Stomach (tissue), 9 donors: ENCODE results near the gene CDH1. TPM values are rescaled to one million over a fixed set of nuclear protein-coding genes. Genes with fewer than 3 reads are reported as not detected.
"Not testable (repeated sequence)": the region's sequence is repeated elsewhere in the genome, so short reads cannot be mapped to it uniquely, and the experiment has no call there.

Experiments used
- DNase-seq, 2 donors: peaks; one replicate each; pipeline versions ENCODE4 v3.0.0 to v3.0.0-alpha.2; 2013 to 2019
- H3K27ac ChIP-seq, 5 donors: fragments of 200-600 bp in 4 of 5; sonication (generic) in 4 of 5; one replicate each; pipeline ENCODE4 v1.5.1; 2013 to 2019; ENCODE audit warnings: mild to moderate bottlenecking in 1 of 5, moderate library complexity in 1 of 5
- H3K27me3 ChIP-seq, 3 donors: fragments of 200-600 bp; sonication (generic); one replicate each; pipeline ENCODE4 v1.5.1; 2017 to 2019; ENCODE audit warnings: mixed run types in 1 of 3
- H3K36me3 ChIP-seq, 4 donors: fragments of 200-600 bp; sonication (generic); 1 replicate in 3 of 4; 2 replicates in 1 of 4; pipeline ENCODE4 v1.5.1; 2016 to 2019
- H3K4me1 ChIP-seq, 4 donors: fragments of 200-600 bp; sonication (generic); one replicate each; pipeline ENCODE4 v1.5.1; 2016 to 2019
- H3K4me3 ChIP-seq, 4 donors: fragments of 200-600 bp; sonication (generic) in 3 of 4; one replicate each; pipeline ENCODE4 v1.5.1; 2016 to 2019; ENCODE audit warnings: mild to moderate bottlenecking in 1 of 4
- H3K9me3 ChIP-seq, 4 donors: fragments of 200-600 bp; sonication (generic); one replicate each; pipeline ENCODE4 v1.5.1; 2016 to 2019
- CTCF ChIP-seq, 7 experiments: fragments of 450-650 bp in 4 of 7; fragments of 200-600 bp in 3 of 7; sonication (generic) in 3 of 7; IDR thresholded peaks; one replicate each; pipeline ENCODE4 v1.5.1; 2016 to 2019; ENCODE audit warnings: antibody characterized with exemption in 7 of 7, control low read depth in 2 of 7, mild to moderate bottlenecking in 1 of 7
- EP300 ChIP-seq: sonication (generic); formaldehyde crosslinking; IDR thresholded peaks from one replicate; pipeline ENCODE4 v1.6.1; 2017; ENCODE audit warnings: antibody characterized with exemption
- POLR2A ChIP-seq, 4 donors: fragments of 450-650 bp; IDR thresholded peaks; one replicate each; pipeline ENCODE4 v1.6.1; 2016; ENCODE audit warnings: antibody characterized with exemption in 4 of 4, control low read depth in 2 of 4, mild to moderate bottlenecking in 1 of 4, moderate library complexity in 1 of 4
- POLR2AphosphoS5 ChIP-seq, 3 donors: sonication (generic); formaldehyde crosslinking; IDR thresholded peaks; one replicate each; pipeline ENCODE4 v1.6.1; 2016; ENCODE audit warnings: antibody characterized with exemption in 3 of 3
- WGBS, 5 donors: extraction: QIAGEN DNeasy Blood & Tissue Kit in 3 of 5; methylation state at CpG; one replicate each; pipeline versions ENCODE4 v1.1.5 to v1.1.7; 2013 to 2018; 5-methylcytosine and 5-hydroxymethylcytosine counted together
- intact Hi-C: fragments of 100-400 bp; cut with DNase I; formaldehyde crosslinking; loops from one replicate; pipeline ENCODE4 v1.15.1; 2023; ENCODE audit warnings: low total_unique reads
- polyA plus RNA-seq, 3 donors: library from polyadenylated mRNA; stranded (reverse); fragments of 200-250 nt; gene quantifications; one replicate each; pipeline ENCODE4 v1.2.3, GENCODE V29; 2013
- total RNA-seq, 5 donors: library from RNA; depleted of rRNA; stranded (reverse); fragments of >200 nt; gene quantifications; one replicate each; pipeline versions ENCODE4 v1.1.0 to v1.2.3, GENCODE V29; 2014 to 2016
- donor health status: healthy with polysubstance abuse.
- donor health status: Bipolar disorder and iron deficiency.
- donor health status: healthy.

Gene CDH1
- total and polyA plus RNA-seq, 8 donors = 15.0 to 567 (median 132) TPM

GRCh38 chr16:68835970-68836369 is 98.9 kb downstream of the CDH1 start:
- no peak for DNase-seq
- intact Hi-C loops = no loop called here
- H3K27me3 ChIP-seq = no peaks in the 10 kb centered on the region
- H3K27ac ChIP-seq = no peak overlapping the region
- H3K36me3 ChIP-seq = peaks cover 16 to 51% (median 32%) of the 10 kb centered on the region in 4 donors
- no peaks in the 10 kb centered on the region for H3K4me1 ChIP-seq
- TF ChIP-seq EP300 = no peak
- TF ChIP-seq POLR2A (IDR thresholded peaks at IDR 0.05) = no peak
- TF ChIP-seq CTCF (IDR thresholded peaks at IDR 0.05) = no peak
- TF ChIP-seq POLR2AphosphoS5 (IDR thresholded peaks at IDR 0.05) = no peak
- WGBS, 5 donors = 81 to 91% (median 88%) methylated on average over 5 of the region's 5 CpGs
- no peaks in the 10 kb centered on the region for H3K9me3 ChIP-seq
- no peak overlapping the region for H3K4me3 ChIP-seq

GRCh38 chr16:68839831-68840230 is 102.7 kb downstream of the CDH1 start:
- 36 to 66% (median 51%) methylated on average over 4 of the region's 4 CpGs for WGBS, 5 donors
- H3K27ac ChIP-seq = no peak overlapping the region
- no peak overlapping the region for H3K4me3 ChIP-seq
- peaks cover 0 to 17% (median 13%) of the 10 kb centered on the region in 4 donors for H3K4me1 ChIP-seq
- no peaks in the 10 kb centered on the region for H3K9me3 ChIP-seq
- peaks cover 0 to 12% (median 4%) of the 10 kb centered on the region in 4 donors for H3K36me3 ChIP-seq
- intact Hi-C loops = loop anchor here (10.0 kb wide), 1 partner anchor 285 kb away; no protein-coding TSS in a partner anchor
- H3K27me3 ChIP-seq = no peaks in the 10 kb centered on the region
- DNase-seq = peak in 1 of 2 donors; percentile 60
- TF ChIP-seq POLR2AphosphoS5 (IDR thresholded peaks at IDR 0.05) = no peak
- no peak for TF ChIP-seq POLR2A (IDR thresholded peaks at IDR 0.05)
- TF ChIP-seq EP300 = no peak
- no peak for TF ChIP-seq CTCF (IDR thresholded peaks at IDR 0.05)

- H3K27me3 ChIP-seq, DNase-seq, H3K36me3 ChIP-seq, H3K9me3 ChIP-seq: not testable (repeated sequence)
- Histone ChIP-seq H3K4me1 (peaks cover 0 to 33% (median 13%) of the 10 kb centered on the region in 4 donors), H3K27ac (peak overlapping the region in 4 of 5 donors; percentile 79 to 91 (median 86)), H3K4me3 (peak overlapping the region; percentile 67 to 97 (median 77))
- intact Hi-C loops = loop anchor here (10.0 kb wide), 1 partner anchor 282 kb away; no protein-coding TSS in a partner anchor
- 46 to 53% (median 51%) methylated on average over 21 to 23 of the region's 23 CpGs for WGBS, 5 donors
Observed at GRCh38 chr16:68842964-68843481, 105.9 kb downstream of the CDH1 start.

- Histone ChIP-seq H3K27me3 (no peaks in the 10 kb centered on the region), H3K4me3 (peak within 1 kb of the TSS; percentile 67 to 97 (median 77)), H3K27ac (peak within 1 kb of the TSS; percentile 79 to 91 (median 85)), H3K36me3 (no peaks in the 10 kb centered on the region), H3K9me3 (no peaks in the 10 kb centered on the region), H3K4me1 (peaks cover 0 to 33% (median 13%) of the 10 kb centered on the region in 4 donors)
- intact Hi-C loops = loop anchor here (10.0 kb wide), 1 partner anchor 281 kb away; no protein-coding TSS in a partner anchor
- 0 to 1% (median 1%) methylated on average over 25 to 55 of the region's 55 CpGs for WGBS, 5 donors
- TF ChIP-seq CTCF (IDR thresholded peaks at IDR 0.05) = no peak
- TF ChIP-seq POLR2AphosphoS5 (IDR thresholded peaks at IDR 0.05) = peak in 2 of 3 donors; percentile 79 to 89
- peak; percentile 87 to 93 for DNase-seq
Observed at GRCh38 chr16:68843482-68844210, 106.6 kb downstream of the CDH1 start, which contains the start of gene TANGO6. Gene TANGO6 (plus strand): TSS chr16:68843531. CDS start chr16:68843618, 87 bp downstream.
